ENCODE results near the gene NF1.

GRCh38 chr17:31307640-31308039 lies 212.9 kb downstream of the NF1 start:
- TF ChIP-seq POLR2A (IDR thresholded peaks at IDR 0.05) (no peak), CTCF (IDR thresholded peaks at IDR 0.05 in 4 of 5, conservative IDR thresholded peaks at IDR 0.05 in 1 of 5) (no peak)
